Activated CD8-positive, alpha-beta memory T cell treated with anti-CD3 and anti-CD28 coated beads, Interleukin-2, amount 50 U/mL, for 4 hours (primary cell): ENCODE data around the gene PPAT.
"Not testable (repeated sequence)": the region's sequence is repeated elsewhere in the genome, so short reads cannot be mapped to it uniquely, and the experiment has no call there.

Experiments used
- DNase-seq: peaks from one replicate; pipeline ENCODE4 v3.0.0-alpha.2; 2020

The PPAT gene

DNA sequence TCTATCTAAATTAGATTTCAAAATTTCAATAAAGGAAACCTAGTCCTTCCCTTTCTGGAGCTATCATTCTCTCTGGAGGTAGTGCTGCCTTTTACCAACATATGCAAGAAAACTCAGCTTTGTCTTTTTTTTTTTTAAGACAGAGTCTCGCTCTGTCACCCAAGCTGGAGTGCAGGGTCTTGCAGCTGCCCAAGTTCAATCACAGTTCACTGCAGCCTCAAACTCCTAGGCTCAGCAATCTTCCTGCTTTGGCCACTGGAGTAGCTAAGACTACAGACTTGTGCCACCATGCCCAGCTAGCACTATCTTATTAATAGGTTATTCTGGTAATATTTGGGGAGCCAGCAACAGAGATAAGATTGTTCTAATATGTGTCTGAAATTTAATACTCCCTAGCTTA is 60.5 kb downstream of the PPAT start:
- DNase-seq: no peak

DNA sequence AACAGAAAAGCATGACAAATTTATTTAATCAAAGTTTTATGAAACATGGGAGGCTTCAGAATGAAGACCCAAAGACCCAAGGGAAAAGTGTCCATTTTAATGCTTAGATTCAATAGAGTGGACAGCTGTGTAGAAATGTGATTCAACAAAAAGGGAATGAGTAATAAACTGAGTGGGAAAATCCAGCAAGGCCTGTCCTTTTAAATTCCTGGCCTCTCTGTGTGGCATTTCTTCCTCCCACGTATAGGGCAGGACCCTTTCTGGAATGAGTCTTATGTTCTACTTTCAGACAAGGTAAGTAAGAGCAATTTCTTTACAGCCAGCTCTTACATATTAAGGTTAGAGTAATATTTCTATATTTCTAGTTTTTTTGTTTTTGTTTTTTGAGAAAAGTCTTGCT is 62.6 kb downstream of the PPAT start:
- no peak for DNase-seq

DNA sequence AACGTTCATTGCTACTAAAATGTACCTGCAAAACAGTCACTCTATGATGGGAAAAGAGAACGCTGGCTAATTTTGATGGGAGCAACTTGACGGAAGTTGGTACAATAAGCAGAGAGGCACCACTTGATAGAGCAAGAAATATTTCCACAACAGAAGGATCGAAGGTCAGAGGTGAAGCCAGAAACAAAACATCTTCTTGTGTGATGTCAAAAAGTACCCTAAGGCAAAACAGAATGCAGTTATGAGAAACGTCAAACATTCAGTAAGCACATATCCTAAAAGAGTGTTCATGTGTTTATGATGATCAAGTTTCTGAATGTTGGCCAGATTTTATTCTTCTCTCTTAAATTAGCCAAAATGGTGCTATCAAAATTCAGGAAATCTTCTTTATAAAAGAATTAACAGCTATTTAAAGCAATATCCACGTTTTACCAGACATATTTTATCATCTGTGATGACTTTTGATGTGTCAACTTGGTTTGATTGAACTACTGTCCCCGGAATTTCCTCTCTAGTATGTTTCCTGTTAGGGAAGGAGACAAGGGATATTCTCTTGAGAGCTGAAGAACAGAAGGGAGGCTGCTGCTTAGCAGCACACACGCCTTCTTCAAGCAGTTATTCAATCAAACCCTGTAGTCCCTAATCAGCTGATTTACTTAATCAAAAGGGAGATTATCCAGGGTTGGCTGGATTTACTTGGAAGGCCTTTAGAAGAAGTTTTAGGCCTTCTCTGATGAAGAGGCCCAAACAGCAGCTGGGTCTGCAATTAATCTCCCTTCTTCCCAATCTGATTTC is 63.8 kb downstream of the PPAT start:
- no peak for DNase-seq

DNA sequence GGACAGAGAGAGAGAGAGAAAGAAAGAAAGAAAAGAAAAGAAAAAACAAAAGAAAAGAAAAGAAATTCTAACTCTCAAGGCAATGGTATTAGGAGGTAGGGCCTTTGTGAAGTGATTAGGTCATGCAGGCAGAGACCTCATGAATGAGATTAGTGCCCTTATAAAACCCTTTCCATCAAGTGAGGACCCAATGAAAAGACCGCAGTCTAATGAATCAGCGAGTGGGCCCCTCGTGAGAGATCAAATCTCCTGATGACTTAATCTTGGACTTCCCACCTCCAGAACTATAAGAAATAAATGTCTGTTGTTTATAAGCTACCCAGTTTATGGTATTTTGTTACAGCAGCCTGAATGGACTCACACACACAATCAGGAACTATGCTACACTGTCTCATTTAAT is 65.0 kb downstream of the PPAT start:
- no peak for DNase-seq

DNA sequence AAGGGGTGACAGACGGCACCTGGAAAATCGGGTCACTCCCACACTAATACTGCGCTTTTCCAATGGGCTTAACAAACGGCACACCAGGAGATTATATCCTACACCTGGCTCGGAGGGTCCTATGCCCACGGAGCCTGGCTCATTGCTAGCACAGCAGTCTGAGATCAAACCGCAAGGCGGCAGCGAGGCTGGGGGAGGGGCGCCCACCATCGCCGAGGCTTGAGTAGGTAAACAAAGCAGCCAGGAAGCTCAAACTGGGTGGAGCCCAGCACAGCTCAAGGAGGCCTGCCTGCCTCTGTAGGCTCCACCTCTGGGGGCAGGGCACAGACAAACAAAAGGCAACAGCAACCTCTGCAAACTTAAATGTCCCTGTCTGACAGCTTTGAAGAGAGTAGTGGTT is 72.4 kb downstream of the PPAT start:
- DNase-seq: not testable (repeated sequence)

DNA sequence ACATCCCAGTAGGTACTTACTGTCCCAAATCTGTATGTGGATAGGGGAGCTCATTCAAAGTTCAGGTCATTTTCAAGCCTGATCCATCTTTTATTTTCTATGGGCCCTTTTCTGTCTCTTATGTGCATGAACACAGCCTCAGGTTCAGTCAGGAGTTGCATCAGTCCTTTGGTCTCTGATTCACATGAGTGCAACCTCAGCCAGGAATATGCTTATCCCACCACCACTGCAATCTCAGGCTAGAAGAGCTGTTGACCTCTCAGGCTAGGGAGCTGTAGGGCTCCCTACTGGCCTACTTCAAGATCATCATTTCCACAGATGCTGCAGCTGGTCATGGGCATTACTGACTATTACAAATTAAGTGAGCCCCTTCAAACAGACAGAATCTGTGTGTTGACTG is 75.3 kb downstream of the PPAT start:
- DNase-seq: no peak

DNA sequence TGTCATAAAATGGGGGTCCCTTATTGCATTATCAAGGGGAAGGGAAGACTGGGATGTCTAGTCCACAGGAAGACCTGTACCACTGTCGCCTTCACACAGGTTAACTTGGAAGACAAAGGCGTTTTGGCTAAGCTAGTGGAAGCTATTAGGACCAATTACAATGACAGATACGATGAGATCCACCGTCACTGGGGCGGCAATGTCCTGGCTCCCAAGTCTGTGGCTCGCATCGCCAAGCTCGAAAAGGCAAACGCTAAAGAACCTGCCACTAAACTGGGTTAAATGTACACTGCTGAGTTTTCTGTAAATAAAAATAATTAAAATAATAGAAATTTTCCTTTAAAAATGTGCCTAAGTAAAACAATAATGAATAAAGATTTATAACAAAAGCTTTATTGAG is 78.8 kb downstream of the PPAT start:
- no peak for DNase-seq

DNA sequence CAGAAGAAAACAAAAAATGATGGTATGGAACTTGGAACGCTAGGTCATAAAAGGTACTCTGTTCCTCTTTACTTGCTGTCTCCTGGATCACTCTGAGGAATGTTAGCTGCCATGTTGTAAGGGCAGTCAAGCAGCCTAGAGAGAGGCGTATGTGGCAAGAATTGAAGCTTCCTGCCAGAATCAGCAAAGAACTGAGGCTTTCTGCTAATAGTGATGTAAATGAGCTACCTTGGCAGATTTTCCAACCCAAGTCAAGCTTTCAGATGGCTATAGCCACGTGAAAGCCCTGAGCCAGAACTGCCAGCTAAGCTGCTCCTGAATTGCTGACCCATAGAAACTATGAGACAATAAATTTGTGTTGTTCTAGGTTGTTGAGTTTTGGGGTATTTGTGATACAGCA is 86.8 kb downstream of the PPAT start:
- DNase-seq: no peak

DNA sequence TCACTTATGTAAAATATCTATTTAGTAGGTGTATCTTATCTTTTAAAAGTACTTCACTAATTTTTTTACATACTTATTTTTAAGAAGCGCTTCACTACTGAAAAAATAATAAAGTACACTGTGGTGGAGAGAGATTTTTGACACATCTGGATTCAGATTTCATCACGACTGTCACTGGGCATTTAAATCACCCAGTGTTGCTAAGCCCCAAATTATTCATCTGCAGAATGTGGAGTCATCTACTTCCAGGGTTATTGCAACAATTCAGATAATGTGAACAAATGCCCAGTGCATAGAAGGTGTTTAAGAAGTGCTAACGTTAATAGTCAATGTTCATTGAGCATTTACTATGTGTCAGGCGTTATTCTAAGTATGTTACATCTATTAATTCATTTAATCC is 90.0 kb downstream of the PPAT start:
- DNase-seq: no peak
